GM06990 (cell line): Measurements from ENCODE around the gene EFCAB13.

Experiments
- DNase-seq: peaks from one replicate; pipeline ENCODE4 v3.0.0-alpha.2; 2011; ENCODE audit not compliant: insufficient read length; ENCODE audit errors: extremely low read depth
- H3K27me3 ChIP-seq: replicated peaks from 2 replicates; pipeline ENCODE4 v1.6.0; 2011; ENCODE audit warnings: low read length; ENCODE audit not compliant: control insufficient read depth, insufficient read depth
- H3K36me3 ChIP-seq: 2 replicates; pipeline ENCODE4 v1.5.1; 2011; ENCODE audit warnings: low read length; ENCODE audit not compliant: control insufficient read depth, insufficient read depth
- H3K4me3 ChIP-seq: replicated peaks from 2 replicates; pipeline ENCODE4 v1.5.1; 2011; ENCODE audit warnings: low read depth, mild to moderate bottlenecking, control low read depth, low read length
- CTCF ChIP-seq: IDR thresholded peaks from 2 replicates; pipeline ENCODE4 v1.5.1; 2011; ENCODE audit warnings: low read length, control low read depth, mild to moderate bottlenecking, inconsistent platforms; ENCODE audit not compliant: insufficient read depth, poor library complexity, severe bottlenecking

The EFCAB13 gene

GRCh38 chr17:47295874-47296255, 27.9 kb upstream of the EFCAB13 start:
- TF ChIP-seq CTCF, result no peak
- no peak for DNase-seq
- Histone ChIP-seq H3K36me3 (no peaks in the 10 kb centered on the region), H3K4me3 (no peak overlapping the region), H3K27me3 (no peaks in the 10 kb centered on the region)

- no peaks in the 10 kb centered on the region for H3K27me3 ChIP-seq
- H3K36me3 ChIP-seq, result no peaks in the 10 kb centered on the region
- DNase-seq, result no peak
- no peak overlapping the region for H3K4me3 ChIP-seq
- TF ChIP-seq CTCF, result no peak
Measured at GRCh38 chr17:47297661-47298400, 25.9 kb upstream of the EFCAB13 start.

- Histone ChIP-seq H3K4me3 (no peak overlapping the region), H3K36me3 (no peaks in the 10 kb centered on the region), H3K27me3 (no peaks in the 10 kb centered on the region)
- DNase-seq, result no peak
- no peak for TF ChIP-seq CTCF
Measured at GRCh38 chr17:47298712-47299111, 25.0 kb upstream of the EFCAB13 start.

GRCh38 chr17:47299239-47299910, 24.4 kb upstream of the EFCAB13 start:
- Histone ChIP-seq H3K4me3 (no peak overlapping the region), H3K36me3 (no peaks in the 10 kb centered on the region), H3K27me3 (no peaks in the 10 kb centered on the region)
- DNase-seq, result no peak
- TF ChIP-seq CTCF, result no peak

- no peaks in the 10 kb centered on the region for H3K27me3 ChIP-seq
- no peak for DNase-seq
- no peak for TF ChIP-seq CTCF
Measured at GRCh38 chr17:47300718-47301117, 23.0 kb upstream of the EFCAB13 start.

GRCh38 chr17:47301161-47301560, 22.6 kb upstream of the EFCAB13 start:
- Histone ChIP-seq H3K36me3 (no peaks in the 10 kb centered on the region), H3K4me3 (no peak overlapping the region), H3K27me3 (no peaks in the 10 kb centered on the region)
- DNase-seq, result no peak
- TF ChIP-seq CTCF, result no peak

More at GRCh38 chr17:47300718-47301117, 23.0 kb upstream of the EFCAB13 start:
- Histone ChIP-seq H3K4me3 (no peak overlapping the region), H3K36me3 (no peaks in the 10 kb centered on the region)
